Measurements from ENCODE around the gene TMEM41B.
"Not testable (repeated sequence)": the region's sequence is repeated elsewhere in the genome, so short reads cannot be mapped to it uniquely, and the experiment has no call there.

TMEM41B gene

DNA sequence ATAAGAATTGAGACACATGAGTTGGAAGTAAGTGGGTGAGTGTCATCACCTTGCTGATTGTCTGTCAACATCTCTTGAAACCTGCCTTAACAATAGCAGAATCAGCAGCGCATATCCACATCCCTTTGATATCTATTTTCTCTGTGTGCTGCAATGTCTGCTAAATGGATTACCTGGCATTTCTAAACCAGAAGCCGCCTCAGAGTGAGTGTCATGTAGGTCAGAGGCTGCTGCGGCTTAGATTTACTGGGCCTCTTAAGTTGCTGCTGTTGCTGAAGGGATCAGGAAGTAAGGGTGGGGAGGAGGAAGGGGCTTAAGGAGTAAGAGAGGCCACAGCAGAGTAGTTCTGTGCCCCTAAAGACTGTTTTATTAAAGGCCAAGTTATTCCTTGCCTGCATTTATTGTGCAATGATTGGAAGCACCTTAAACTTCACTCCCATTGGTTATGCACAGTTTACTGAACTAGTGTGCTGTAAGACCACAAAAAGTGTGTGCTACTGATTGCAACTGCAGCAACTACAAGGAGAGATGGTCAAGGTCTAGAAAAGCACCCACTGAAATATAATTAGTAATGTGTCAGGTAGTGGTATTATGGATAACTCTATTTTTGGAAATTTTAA lies 29.8 kb upstream of the TMEM41B start:
- TF ChIP-seq, protein P1, sequence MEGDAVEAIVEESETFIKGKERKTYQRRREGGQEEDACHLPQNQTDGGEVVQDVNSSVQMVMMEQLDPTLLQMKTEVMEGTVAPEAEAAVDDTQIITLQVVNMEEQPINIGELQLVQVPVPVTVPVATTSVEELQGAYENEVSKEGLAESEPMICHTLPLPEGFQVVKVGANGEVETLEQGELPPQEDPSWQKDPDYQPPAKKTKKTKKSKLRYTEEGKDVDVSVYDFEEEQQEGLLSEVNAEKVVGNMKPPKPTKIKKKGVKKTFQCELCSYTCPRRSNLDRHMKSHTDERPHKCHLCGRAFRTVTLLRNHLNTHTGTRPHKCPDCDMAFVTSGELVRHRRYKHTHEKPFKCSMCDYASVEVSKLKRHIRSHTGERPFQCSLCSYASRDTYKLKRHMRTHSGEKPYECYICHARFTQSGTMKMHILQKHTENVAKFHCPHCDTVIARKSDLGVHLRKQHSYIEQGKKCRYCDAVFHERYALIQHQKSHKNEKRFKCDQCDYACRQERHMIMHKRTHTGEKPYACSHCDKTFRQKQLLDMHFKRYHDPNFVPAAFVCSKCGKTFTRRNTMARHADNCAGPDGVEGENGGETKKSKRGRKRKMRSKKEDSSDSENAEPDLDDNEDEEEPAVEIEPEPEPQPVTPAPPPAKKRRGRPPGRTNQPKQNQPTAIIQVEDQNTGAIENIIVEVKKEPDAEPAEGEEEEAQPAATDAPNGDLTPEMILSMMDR (IDR thresholded peaks at IDR 0.05): no peak
- no peak for TF ChIP-seq ZFX (IDR thresholded peaks at IDR 0.05; ENCODE audit: borderline replicate concordance)
- no peak overlapping the region for H3K27ac ChIP-seq

DNA sequence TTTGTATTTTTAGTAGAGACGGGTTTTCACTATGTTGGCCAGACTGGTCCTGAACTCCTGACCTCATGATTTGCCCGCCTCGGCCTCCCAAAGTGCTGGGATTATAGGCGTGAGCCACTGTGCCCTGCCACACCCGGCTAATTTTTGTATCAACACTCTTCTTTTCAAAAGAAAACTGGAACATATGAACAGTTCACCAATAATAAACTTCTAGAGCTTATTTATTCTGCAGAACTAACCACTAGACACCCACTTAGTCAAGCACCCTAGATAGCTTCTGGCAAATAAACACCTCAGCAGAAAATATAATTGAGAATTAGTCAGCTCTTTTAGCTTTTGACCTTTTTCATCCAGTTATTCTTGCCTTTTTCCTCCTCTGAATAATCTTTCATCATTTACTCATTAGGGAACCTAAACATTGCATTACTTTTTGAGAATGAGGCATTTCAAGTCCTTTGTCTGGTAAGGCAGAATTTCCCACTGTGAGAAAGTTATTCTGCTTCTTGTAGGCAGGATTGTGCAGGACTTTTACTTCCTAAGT lies 27.3 kb upstream of the TMEM41B start:
- TF ChIP-seq, protein P1 (IDR thresholded peaks at IDR 0.05): no peak
- TF ChIP-seq ZFX (IDR thresholded peaks at IDR 0.05; ENCODE audit: borderline replicate concordance): no peak

DNA sequence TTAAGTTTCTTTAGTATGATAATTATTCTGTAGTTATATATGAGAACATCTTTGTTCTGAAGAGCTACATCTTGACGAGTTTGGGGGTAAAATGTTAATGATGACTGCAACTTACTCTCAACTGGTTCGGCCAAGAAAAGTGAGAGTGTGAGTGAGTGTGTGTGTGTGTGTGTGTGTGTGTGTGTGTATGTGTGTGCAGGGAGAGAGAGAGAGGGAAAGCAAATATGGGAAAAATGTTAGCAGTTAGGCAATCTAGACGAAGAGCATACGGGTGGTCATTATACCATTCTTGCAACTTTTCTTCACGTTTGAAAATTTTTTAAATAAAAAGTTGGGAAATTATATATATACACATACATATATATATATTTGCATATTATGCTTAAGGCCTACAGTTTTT lies 18.3 kb upstream of the TMEM41B start:
- no peak overlapping the region for H3K27ac ChIP-seq
- TF ChIP-seq, protein P1 (IDR thresholded peaks at IDR 0.05): no peak
- TF ChIP-seq ZFX (IDR thresholded peaks at IDR 0.05; ENCODE audit: borderline replicate concordance): no peak

More for the DNA sequence above, 27.3 kb upstream of the TMEM41B start:
- H3K27ac ChIP-seq: no peak overlapping the region

DNA sequence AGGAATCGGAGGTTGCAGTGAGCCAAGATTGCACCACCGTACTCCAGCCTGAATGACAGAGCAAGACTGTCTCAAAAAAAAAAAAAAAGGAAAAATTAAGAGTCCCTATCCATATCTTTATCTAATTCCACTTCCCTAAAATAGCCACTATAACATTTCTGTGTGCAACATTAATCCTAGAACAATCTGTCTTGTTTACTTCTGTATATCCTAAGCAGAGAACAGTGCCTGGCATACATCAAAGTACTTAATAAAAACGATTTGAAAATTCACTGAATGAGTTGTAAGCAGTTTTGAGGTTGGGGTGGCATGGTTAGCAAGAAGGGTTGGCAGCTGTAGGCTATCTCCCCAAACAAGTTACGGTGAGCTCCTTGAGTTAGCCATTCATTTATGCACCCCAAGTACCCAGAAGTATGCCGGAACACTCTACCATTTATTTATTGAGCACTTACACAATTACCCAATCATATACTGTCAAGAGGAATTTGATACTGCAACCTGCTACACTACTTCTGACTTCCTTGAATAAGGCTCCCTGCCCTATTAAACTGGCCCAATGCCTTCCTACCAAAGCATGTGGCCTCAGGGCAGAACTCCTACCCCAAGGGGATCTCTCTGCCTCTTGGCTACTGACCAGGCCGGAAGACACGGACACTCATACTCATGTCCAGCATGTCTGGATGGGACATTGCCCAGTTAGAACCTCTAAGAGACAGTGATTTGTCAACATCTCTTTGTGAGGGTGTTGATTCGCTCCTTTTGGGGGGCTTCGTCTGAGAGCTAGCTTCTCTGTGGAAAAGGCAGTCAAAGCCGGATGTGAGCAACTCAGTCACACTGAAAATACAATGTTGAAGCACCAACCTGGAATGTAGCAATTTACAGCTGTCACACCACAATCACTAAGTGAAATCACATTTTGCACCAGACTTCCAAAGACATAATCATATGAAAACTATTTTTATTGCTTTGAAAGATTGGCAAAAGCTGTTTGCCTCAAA lies 16.3 kb upstream of the TMEM41B start:
- TF ChIP-seq ZFX (IDR thresholded peaks at IDR 0.05; ENCODE audit: borderline replicate concordance): no peak
- TF ChIP-seq, protein P1 (IDR thresholded peaks at IDR 0.05): no peak
- H3K27ac ChIP-seq: no peak overlapping the region

DNA sequence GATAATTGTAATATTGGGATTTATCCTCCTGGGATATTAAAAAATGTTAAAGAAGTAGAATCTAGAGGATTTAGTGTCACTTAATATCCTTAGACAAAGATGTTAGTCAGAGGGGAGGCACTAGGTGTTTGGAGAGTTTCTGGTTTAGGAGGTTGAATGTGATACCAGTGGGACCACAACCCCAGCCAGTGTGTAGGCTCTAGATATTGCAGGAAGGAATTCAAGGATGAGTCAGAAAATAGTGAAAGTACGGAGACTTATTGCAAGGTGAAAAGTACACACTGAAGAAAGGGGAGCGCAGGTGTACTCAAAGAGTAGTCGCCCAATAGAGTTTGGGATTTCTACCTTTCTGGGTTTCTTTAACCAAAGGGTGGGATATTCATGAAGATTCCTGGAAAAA lies 5.7 kb upstream of the TMEM41B start:
- TF ChIP-seq ZFX (IDR thresholded peaks at IDR 0.05; ENCODE audit: borderline replicate concordance): no peak
- TF ChIP-seq, protein P1 (IDR thresholded peaks at IDR 0.05): no peak

DNA sequence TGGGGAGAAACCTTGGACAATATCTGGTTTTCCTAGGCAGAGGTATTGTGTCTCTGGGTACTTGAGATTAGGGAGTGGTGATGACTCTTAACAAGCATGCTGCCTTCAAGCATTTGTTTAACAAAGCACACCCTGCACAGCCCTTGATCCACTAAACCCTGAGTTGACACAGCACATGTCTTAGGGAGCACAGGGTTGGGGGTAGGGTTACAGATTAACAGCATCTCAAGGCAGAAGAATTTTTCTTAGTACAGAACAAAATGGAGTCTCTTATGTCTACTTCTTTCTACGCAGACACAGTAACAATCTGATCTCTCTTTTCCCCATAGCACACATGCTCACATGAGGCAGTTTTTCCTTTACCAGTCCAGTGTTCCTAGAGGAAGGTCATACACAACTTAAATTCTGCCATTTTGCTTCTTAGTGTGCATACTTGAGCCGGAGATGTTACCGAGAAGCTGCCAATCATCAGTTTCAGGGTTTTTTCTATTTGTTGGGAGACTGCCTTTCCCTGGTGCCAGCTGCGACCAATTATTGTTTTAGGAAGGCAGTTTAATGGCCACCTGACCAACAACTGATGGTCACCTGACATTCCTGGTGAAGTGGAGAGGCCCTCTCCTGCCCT lies 5.1 kb upstream of the TMEM41B start:
- H3K27ac ChIP-seq: not testable (repeated sequence)

More for the DNA sequence above, 5.7 kb upstream of the TMEM41B start:
- no peak overlapping the region for H3K27ac ChIP-seq

DNA sequence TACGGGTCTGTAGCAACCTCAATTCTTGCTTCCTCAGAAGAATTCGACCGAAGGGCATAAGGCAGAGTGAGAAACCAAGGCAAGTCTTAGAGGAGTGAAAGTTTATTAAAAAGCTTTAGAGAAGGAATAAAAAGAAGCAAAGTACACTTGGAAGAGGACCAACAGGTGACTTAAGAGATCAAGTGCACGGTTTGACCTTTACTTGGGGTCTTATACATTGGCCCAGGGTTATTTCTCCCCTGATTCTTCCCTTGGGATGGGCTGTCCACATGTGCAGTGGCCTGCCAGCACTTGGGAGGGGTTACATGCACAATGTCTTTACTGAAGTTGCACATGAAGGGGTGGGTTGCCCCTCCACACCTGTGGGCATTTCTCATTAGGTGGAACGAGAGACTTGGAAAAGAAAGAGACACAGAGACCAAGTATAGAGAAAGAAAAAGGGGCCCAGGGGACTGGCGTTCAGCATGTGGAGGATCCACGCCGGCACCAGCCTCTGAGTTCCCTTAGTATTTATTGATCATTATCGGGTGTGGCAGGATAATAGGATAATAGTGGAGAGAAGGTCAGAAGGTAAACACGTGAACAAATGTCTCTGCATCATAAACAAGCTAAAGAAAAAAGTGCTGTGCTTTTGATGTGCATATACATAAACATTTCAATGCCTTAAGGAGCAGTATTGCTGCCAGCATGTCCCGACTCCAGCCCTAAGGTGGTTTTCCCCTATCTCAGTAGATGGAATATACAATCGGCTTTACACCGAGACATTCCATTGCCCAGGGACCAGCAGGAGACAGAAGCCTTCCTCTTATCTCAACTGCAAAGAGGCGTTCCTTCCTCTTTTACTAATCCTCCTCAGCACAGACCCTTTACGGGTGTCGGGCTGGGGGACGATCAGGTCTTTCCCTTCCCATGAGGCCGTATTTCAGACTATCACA lies 4.3 kb upstream of the TMEM41B start:
- H3K27ac ChIP-seq: not testable (repeated sequence)
